Endothelial cell of umbilical vein (primary cell): ENCODE measurements around the gene FGF19. TPM values are rescaled to one million over a fixed set of nuclear protein-coding genes. Genes with fewer than 3 reads are reported as not detected.

Experiments used
- BruUV-seq: library from RNA; stranded (reverse); fragments of 400-500 nt; replicated peaks from 2 replicates; lab custom pipeline; 2021; lab: Mats Ljungman, UMichigan
- CTCF ChIA-PET: fragments of 300-600, 350-600 bp; sonication (Branson Sonifier 250); formaldehyde crosslinking; loops from one replicate; lab custom pipeline; 2021; ENCODE audit warnings: antibody characterized with exemption, inconsistent platforms; lab: Charles Lee
- POLR2A ChIA-PET: fragments of 300-600, 350-600 bp; sonication (Branson Sonifier 250); formaldehyde crosslinking; loops from one replicate; lab custom pipeline; 2021; ENCODE audit warnings: antibody characterized with exemption, inconsistent platforms; lab: Charles Lee
- DNase-seq: peaks from one replicate; pipeline ENCODE4 v3.0.0-alpha.2; 2011; ENCODE audit warnings: low read depth, low spot score
- FAIRE-seq: peaks from 2 replicates; lab custom pipeline; 2011; peaks lifted over from hg19 to GRCh38; lab: Jason Lieb, UNC
- H2AFZ ChIP-seq: 2 replicates; pipeline ENCODE4 v1.6.0; 2012; ENCODE audit warnings: low read depth, low read length, control low read depth, inconsistent platforms
- H3K27ac ChIP-seq: 2 replicates; pipeline ENCODE4 v1.5.1; 2011; ENCODE audit warnings: low read depth, mild to moderate bottlenecking, control low read depth, low read length, moderate library complexity; ENCODE audit not compliant: insufficient read depth
- H3K27me3 ChIP-seq, 2 experiments: 2 replicates each; pipeline versions ENCODE4 v1.6.0 to v1.6.1; 2011; ENCODE audit warnings: low read length in 2 of 2, mixed read lengths in 1 of 2; ENCODE audit not compliant: control insufficient read depth in 2 of 2, insufficient read depth in 2 of 2
- H3K36me3 ChIP-seq, 2 experiments: 2 replicates in 1 of 2; 3 replicates in 1 of 2; pipeline ENCODE4 v1.5.1; 2011; ENCODE audit warnings: low read length in 2 of 2, mild to moderate bottlenecking in 1 of 2, moderate library complexity in 1 of 2; ENCODE audit not compliant: control insufficient read depth in 2 of 2, insufficient read depth in 2 of 2; ENCODE audit errors: extremely low read depth in 1 of 2
- H3K4me1 ChIP-seq: 3 replicates; pipeline ENCODE4 v1.5.1; 2011; ENCODE audit warnings: mild to moderate bottlenecking, low read length; ENCODE audit not compliant: control insufficient read depth, insufficient read depth; ENCODE audit errors: extremely low read depth
- H3K4me2 ChIP-seq: 2 replicates; pipeline ENCODE4 v1.6.1; 2011; ENCODE audit warnings: low read length, control low read depth, mixed read lengths; ENCODE audit not compliant: insufficient read depth
- H3K4me3 ChIP-seq, 3 experiments: fragments of 200-600 bp in 1 of 3; sonication (generic), shearing (Covaris generic) in 1 of 3; replicated peaks in 1 of 3; 2 replicates each; pipeline ENCODE4 v1.5.1; 2011 to 2016; ENCODE audit warnings: control low read depth in 3 of 3, low read length in 3 of 3, mild to moderate bottlenecking in 2 of 3, inconsistent platforms in 1 of 3, low read depth in 1 of 3, moderate library complexity in 1 of 3; ENCODE audit not compliant: insufficient read depth in 1 of 3
- H3K79me2 ChIP-seq: 2 replicates; pipeline ENCODE4 v1.6.0; 2012; ENCODE audit warnings: low read length, inconsistent platforms; ENCODE audit not compliant: control insufficient read depth, insufficient read depth
- H3K9ac ChIP-seq: replicated peaks from 2 replicates; pipeline ENCODE3; 2011; ENCODE audit warnings: low read length, control low read depth; ENCODE audit not compliant: insufficient read depth; ENCODE audit errors: extremely low read depth
- H3K9me1 ChIP-seq: replicated peaks from 3 replicates; pipeline ENCODE4 v1.6.0; 2011; ENCODE audit warnings: mild to moderate bottlenecking, low read length; ENCODE audit not compliant: control insufficient read depth, insufficient read depth; ENCODE audit errors: extremely low read depth
- H3K9me3 ChIP-seq: replicated peaks from 2 replicates; pipeline ENCODE4 v1.5.1; 2012; ENCODE audit warnings: low read length, inconsistent platforms; ENCODE audit not compliant: control insufficient read depth, insufficient read depth
- H4K20me1 ChIP-seq: replicated peaks from 2 replicates; pipeline ENCODE3; 2011; ENCODE audit warnings: mild to moderate bottlenecking, low read length; ENCODE audit not compliant: control insufficient read depth, insufficient read depth; ENCODE audit errors: extremely low read depth
- CTCF ChIP-seq, 2 donors: IDR thresholded peaks; 1 replicate in 1 of 2; 2 replicates in 1 of 2; pipeline ENCODE4 v1.5.1; 2011; ENCODE audit warnings: low read length in 2 of 2, mild to moderate bottlenecking in 2 of 2, moderate library complexity in 2 of 2, control low read depth in 1 of 2, inconsistent platforms in 1 of 2, low read depth in 1 of 2; ENCODE audit not compliant: insufficient read depth in 1 of 2; ENCODE audit errors: extremely low read depth in 1 of 2
- EZH2 ChIP-seq: IDR thresholded peaks from 2 replicates; pipeline ENCODE4 v1.6.1; 2012; ENCODE audit warnings: borderline replicate concordance, low read depth, mild to moderate bottlenecking, moderate library complexity, low read length, inconsistent platforms; ENCODE audit not compliant: severe bottlenecking
- FOS ChIP-seq: IDR thresholded peaks from 2 replicates; pipeline ENCODE4 v1.6.1; 2011; ENCODE audit warnings: mild to moderate bottlenecking, low read length, moderate library complexity, borderline replicate concordance; ENCODE audit not compliant: insufficient read depth
- GATA2 ChIP-seq: IDR thresholded peaks from 2 replicates; pipeline ENCODE4 v1.7.0; 2011; ENCODE audit warnings: low read depth, mild to moderate bottlenecking, moderate library complexity, mixed read lengths, low read length; ENCODE audit not compliant: insufficient read length, insufficient read depth
- JUN ChIP-seq: IDR thresholded peaks from 2 replicates; pipeline ENCODE4 v1.6.1; 2011; ENCODE audit warnings: borderline replicate concordance, low read depth; ENCODE audit not compliant: insufficient read length, insufficient read depth
- MAX ChIP-seq: IDR thresholded peaks from 2 replicates; pipeline ENCODE4 v1.6.1; 2011; ENCODE audit not compliant: insufficient read depth, insufficient read length
- MYC ChIP-seq: IDR thresholded peaks from one replicate; pipeline ENCODE4 v1.6.1; 2011; ENCODE audit warnings: mild to moderate bottlenecking, low read depth, low read length
- POLR2A ChIP-seq: IDR thresholded peaks from 2 replicates; pipeline ENCODE4 v1.6.1; 2012; ENCODE audit warnings: low read depth, mild to moderate bottlenecking, control low read depth, low read length
- POLR2AphosphoS5 ChIP-seq: IDR thresholded peaks from 2 replicates; pipeline ENCODE4 v1.6.1; 2012; ENCODE audit warnings: low read depth, mild to moderate bottlenecking, control low read depth, low read length, moderate library complexity; ENCODE audit not compliant: insufficient read depth
- dilution Hi-C: fragments of 300-500 bp; cut with MboI; formaldehyde crosslinking; loops from one replicate; pipeline ENCODE4 v1.15.0; 2019; ENCODE audit warnings: low sequenced_read_pairs; ENCODE audit not compliant: extremely low pct_ligation_motif_present
- intact Hi-C: fragments of 100-400 bp; cut with micrococcal nuclease; formaldehyde crosslinking; loops from one replicate; pipeline ENCODE4 v1.10.0; 2022
- polyA plus RNA-seq, 4 experiments: library from polyadenylated mRNA; depleted of rRNA in 3 of 4; stranded (reverse) in 3 of 4; unstranded in 1 of 4; fragments of >200 nt; gene quantifications; 2 replicates each; pipeline versions ENCODE4 v1.2.1 to v1.2.3, GENCODE V29; 2011 to 2012; ENCODE audit warnings: missing spikeins in 1 of 4
- total RNA-seq: library from RNA; stranded (reverse); gene quantifications from 2 replicates; pipeline ENCODE4 v1.2.3, GENCODE V29; 2021

Gene FGF19
- total and polyA plus RNA-seq, 2 donors (not counting 3 experiments of a cell fraction or from before 2014, with no cell fraction given), result 0.03 TPM; not detected in 1

- ChIA-PET CTCF (interaction anchor here (1.3 to 2.4 kb wide), 6 partner anchors 12 to 490 kb away, joined by 3 to 14 read pairs (median 6); no protein-coding TSS in a partner anchor), POLR2A (no interaction called here)
- no peak overlapping the region for H3K4me2 ChIP-seq
- FAIRE-seq (no peak), DNase-seq (no peak)
- no TSS peak for BruUV-seq
- no peak overlapping the region for H3K27ac ChIP-seq
- no peak overlapping the region for H3K4me3 ChIP-seq
- H2AFZ ChIP-seq, result no peak overlapping the region
- dilution Hi-C loops, result no loop called here
- H3K79me2 ChIP-seq, result no peaks in the 10 kb centered on the region
- H3K9me3 ChIP-seq, result no peaks in the 10 kb centered on the region
- no peaks in the 10 kb centered on the region for H3K36me3 ChIP-seq
- H3K9me1 ChIP-seq, result no peaks in the 10 kb centered on the region
- H3K4me1 ChIP-seq, result no peaks in the 10 kb centered on the region
- H4K20me1 ChIP-seq, result no peaks in the 10 kb centered on the region
- peaks cover 52 to 58% of the 10 kb centered on the region in 2 experiments for H3K27me3 ChIP-seq
- no peak overlapping the region for H3K9ac ChIP-seq
- TF ChIP-seq MAX, result no peak
- TF ChIP-seq POLR2A, result no peak
- TF ChIP-seq JUN, result no peak
- no peak for TF ChIP-seq EZH2
- no peak for TF ChIP-seq GATA2
- no peak for TF ChIP-seq FOS
- TF ChIP-seq CTCF (IDR thresholded peaks at IDR 0.05; ENCODE audit: extremely low read depth in 1 of 2, insufficient read depth in 1 of 2, low read depth in 1 of 2, low read length in 2 of 2), result no peak
- no peak for TF ChIP-seq MYC
- no peak for TF ChIP-seq POLR2AphosphoS5
- intact Hi-C loops, result no loop called here
Observed at GRCh38 chr11:69705901-69706787, 2.3 kb upstream of the FGF19 start.
